ENCODE data around the gene ACTRT2.

DNA sequence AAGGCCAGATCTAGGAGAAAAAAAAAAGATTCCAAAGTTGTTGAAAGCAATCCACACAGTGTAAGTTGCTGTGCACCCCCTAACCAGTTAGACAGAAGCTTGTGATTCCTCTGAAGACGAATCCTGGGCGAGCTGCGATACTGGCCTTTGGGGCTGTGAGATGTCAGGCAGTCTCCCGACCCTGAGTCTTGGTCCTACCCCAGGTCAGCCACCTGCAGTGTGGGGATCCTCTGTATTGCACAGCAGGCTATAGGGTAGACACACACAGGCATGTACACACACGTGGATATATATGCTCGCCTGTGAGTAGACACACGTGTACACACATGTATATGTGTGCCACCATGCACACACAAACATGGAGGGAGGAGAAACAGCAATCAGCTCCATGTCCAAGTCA, 12.9 kb downstream of the ACTRT2 start:
- TF ChIP-seq, protein P1, sequence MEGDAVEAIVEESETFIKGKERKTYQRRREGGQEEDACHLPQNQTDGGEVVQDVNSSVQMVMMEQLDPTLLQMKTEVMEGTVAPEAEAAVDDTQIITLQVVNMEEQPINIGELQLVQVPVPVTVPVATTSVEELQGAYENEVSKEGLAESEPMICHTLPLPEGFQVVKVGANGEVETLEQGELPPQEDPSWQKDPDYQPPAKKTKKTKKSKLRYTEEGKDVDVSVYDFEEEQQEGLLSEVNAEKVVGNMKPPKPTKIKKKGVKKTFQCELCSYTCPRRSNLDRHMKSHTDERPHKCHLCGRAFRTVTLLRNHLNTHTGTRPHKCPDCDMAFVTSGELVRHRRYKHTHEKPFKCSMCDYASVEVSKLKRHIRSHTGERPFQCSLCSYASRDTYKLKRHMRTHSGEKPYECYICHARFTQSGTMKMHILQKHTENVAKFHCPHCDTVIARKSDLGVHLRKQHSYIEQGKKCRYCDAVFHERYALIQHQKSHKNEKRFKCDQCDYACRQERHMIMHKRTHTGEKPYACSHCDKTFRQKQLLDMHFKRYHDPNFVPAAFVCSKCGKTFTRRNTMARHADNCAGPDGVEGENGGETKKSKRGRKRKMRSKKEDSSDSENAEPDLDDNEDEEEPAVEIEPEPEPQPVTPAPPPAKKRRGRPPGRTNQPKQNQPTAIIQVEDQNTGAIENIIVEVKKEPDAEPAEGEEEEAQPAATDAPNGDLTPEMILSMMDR (optimal IDR thresholded peaks at IDR 0.05 in 1 of 3, IDR thresholded peaks at IDR 0.05 in 1 of 3, conservative IDR thresholded peaks at IDR 0.05 in 1 of 3; ENCODE audit: extremely low read depth in 1 of 3, insufficient read depth in 2 of 3, low read length in 3 of 3): no peak
- TF ChIP-seq EZH2 (IDR thresholded peaks at IDR 0.05; ENCODE audit: low read length): no peak
